HG02840 (cell line): Measurements from ENCODE around the gene KMO.
A peak's percentile ranks its signal among the peaks of the same experiment; 100 is the strongest.

Experiments used
- ATAC-seq: cut with Tn5 transposase; IDR thresholded peaks from one replicate; pipeline ENCODE4 v1.9.1; 2021; ENCODE audit warnings: mild to moderate bottlenecking, moderate library complexity, moderate number of reproducible peaks; ENCODE audit not compliant: unreplicated experiment, low FRiP score

KMO gene

GRCh38 chr1:241536304-241536703 lies 4.1 kb downstream of the KMO start:
- ATAC-seq = no peak

GRCh38 chr1:241536969-241537368 lies 4.8 kb downstream of the KMO start:
- ATAC-seq = no peak

- ATAC-seq = no peak
Measured at GRCh38 chr1:241542199-241542907, 10.2 kb downstream of the KMO start.

- ATAC-seq = no peak
Measured at GRCh38 chr1:241548008-241548407, 15.8 kb downstream of the KMO start.

- ATAC-seq = no peak
Measured at GRCh38 chr1:241550318-241550717, 18.1 kb downstream of the KMO start.

GRCh38 chr1:241551759-241552638 lies 19.8 kb downstream of the KMO start:
- peak; percentile 88 for ATAC-seq

GRCh38 chr1:241553886-241554592 lies 21.9 kb downstream of the KMO start:
- ATAC-seq = no peak

- ATAC-seq = no peak
Measured at GRCh38 chr1:241555526-241555925, 23.3 kb downstream of the KMO start.

GRCh38 chr1:241557031-241557430 lies 24.9 kb downstream of the KMO start:
- ATAC-seq = no peak

- no peak for ATAC-seq
Measured at GRCh38 chr1:241557551-241558193, 25.5 kb downstream of the KMO start.

GRCh38 chr1:241560146-241560848 lies 28.1 kb downstream of the KMO start:
- no peak for ATAC-seq

- ATAC-seq = no peak
Measured at GRCh38 chr1:241560849-241561187, 28.6 kb downstream of the KMO start.

- no peak for ATAC-seq
Measured at GRCh38 chr1:241569848-241570247, 37.7 kb downstream of the KMO start.

GRCh38 chr1:241574154-241574553 lies 42.0 kb downstream of the KMO start:
- no peak for ATAC-seq

GRCh38 chr1:241579434-241579833 lies 47.3 kb downstream of the KMO start:
- no peak for ATAC-seq

- no peak for ATAC-seq
Measured at GRCh38 chr1:241582921-241583321, 50.7 kb downstream of the KMO start.

- no peak for ATAC-seq
Measured at GRCh38 chr1:241586905-241587512, 54.8 kb downstream of the KMO start.

GRCh38 chr1:241589521-241589920 lies 57.3 kb downstream of the KMO start:
- ATAC-seq = no peak

GRCh38 chr1:241590719-241591118 lies 58.5 kb downstream of the KMO start:
- ATAC-seq = no peak

GRCh38 chr1:241591317-241591716 lies 59.1 kb downstream of the KMO start:
- no peak for ATAC-seq
